Nephron progenitor cell (in vitro differentiated cells): ENCODE results near the gene ZNF225.
"Not testable (repeated sequence)": the region's sequence is repeated elsewhere in the genome, so short reads cannot be mapped to it uniquely, and the experiment has no call there.

Experiments used
- DNase-seq: peaks from one replicate; pipeline ENCODE4 v3.0.0; 2021
- H3K27ac Mint-ChIP-seq: 2 replicates; pipeline ENCODE4 v1.8.0; 2021; ENCODE audit warnings: mild to moderate bottlenecking, moderate library complexity, mixed read lengths
- H3K27me3 Mint-ChIP-seq: 2 replicates; pipeline ENCODE4 v1.8.0; 2021; ENCODE audit warnings: mild to moderate bottlenecking, low read depth, mixed read lengths; ENCODE audit not compliant: poor library complexity
- H3K36me3 Mint-ChIP-seq: 2 replicates; pipeline ENCODE4 v1.8.0; 2021; ENCODE audit warnings: low read depth, mixed read lengths
- H3K4me1 Mint-ChIP-seq: 2 replicates; pipeline ENCODE4 v1.8.0; 2021; ENCODE audit warnings: mixed read lengths
- H3K4me3 Mint-ChIP-seq: 2 replicates; pipeline ENCODE4 v1.8.0; 2021; ENCODE audit warnings: mild to moderate bottlenecking, moderate library complexity, mixed read lengths
- H3K9me3 Mint-ChIP-seq: 2 replicates; pipeline ENCODE4 v1.8.0; 2021; ENCODE audit warnings: mild to moderate bottlenecking, moderate library complexity, mixed read lengths
- TF ChIP-seq, protein P1 (sequence below): fragments of 200-600 bp; sonication (generic); IDR thresholded peaks from 2 replicates; pipeline ENCODE4 v1.5.0; 2021; ENCODE audit warnings: antibody characterized with exemption

Gene ZNF225

GRCh38 chr19:44111910-44112463, 1.2 kb upstream of the ZNF225 start:
- TF ChIP-seq, protein P1, sequence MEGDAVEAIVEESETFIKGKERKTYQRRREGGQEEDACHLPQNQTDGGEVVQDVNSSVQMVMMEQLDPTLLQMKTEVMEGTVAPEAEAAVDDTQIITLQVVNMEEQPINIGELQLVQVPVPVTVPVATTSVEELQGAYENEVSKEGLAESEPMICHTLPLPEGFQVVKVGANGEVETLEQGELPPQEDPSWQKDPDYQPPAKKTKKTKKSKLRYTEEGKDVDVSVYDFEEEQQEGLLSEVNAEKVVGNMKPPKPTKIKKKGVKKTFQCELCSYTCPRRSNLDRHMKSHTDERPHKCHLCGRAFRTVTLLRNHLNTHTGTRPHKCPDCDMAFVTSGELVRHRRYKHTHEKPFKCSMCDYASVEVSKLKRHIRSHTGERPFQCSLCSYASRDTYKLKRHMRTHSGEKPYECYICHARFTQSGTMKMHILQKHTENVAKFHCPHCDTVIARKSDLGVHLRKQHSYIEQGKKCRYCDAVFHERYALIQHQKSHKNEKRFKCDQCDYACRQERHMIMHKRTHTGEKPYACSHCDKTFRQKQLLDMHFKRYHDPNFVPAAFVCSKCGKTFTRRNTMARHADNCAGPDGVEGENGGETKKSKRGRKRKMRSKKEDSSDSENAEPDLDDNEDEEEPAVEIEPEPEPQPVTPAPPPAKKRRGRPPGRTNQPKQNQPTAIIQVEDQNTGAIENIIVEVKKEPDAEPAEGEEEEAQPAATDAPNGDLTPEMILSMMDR, result no peak
- Mint-ChIP-seq H3K36me3 (peaks cover 71% of the 10 kb centered on the region), H3K4me1 (peaks cover 29% of the 10 kb centered on the region), H3K27me3 (peaks cover 8% of the 10 kb centered on the region), H3K9me3 (peaks cover 57% of the 10 kb centered on the region), H3K4me3 (peak overlapping the region; percentile 99), H3K27ac (peak overlapping the region; percentile 49)
- DNase-seq, result peak; percentile 54

DNA sequence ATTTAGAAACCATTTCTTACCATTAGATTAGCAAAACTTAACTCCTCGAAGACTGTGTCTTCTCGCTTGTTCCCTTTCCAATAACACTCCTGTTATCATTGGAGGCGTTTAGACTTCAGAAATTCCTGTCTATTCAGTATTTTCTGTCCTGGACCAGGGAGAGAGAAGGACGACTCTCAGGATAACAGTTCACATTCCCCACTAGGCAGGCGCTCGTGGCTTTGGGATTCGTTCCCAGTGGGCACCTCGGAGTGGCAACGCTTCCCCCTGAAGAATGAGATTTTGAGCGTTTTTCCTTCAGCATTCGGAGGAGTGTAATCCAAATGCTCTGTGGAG, 429 bp upstream of the ZNF225 start:
- H3K9me3 Mint-ChIP-seq, result peaks cover 49% of the 10 kb centered on the region
- peak overlapping the region; percentile 94 for H3K27ac Mint-ChIP-seq
- peaks cover 8% of the 10 kb centered on the region for H3K27me3 Mint-ChIP-seq
- TF ChIP-seq, protein P1, result no peak
- H3K4me1 Mint-ChIP-seq, result peaks cover 29% of the 10 kb centered on the region
- H3K36me3 Mint-ChIP-seq, result peaks cover 69% of the 10 kb centered on the region
- no peak for DNase-seq
- peak overlapping the region; percentile 99 for H3K4me3 Mint-ChIP-seq

DNA sequence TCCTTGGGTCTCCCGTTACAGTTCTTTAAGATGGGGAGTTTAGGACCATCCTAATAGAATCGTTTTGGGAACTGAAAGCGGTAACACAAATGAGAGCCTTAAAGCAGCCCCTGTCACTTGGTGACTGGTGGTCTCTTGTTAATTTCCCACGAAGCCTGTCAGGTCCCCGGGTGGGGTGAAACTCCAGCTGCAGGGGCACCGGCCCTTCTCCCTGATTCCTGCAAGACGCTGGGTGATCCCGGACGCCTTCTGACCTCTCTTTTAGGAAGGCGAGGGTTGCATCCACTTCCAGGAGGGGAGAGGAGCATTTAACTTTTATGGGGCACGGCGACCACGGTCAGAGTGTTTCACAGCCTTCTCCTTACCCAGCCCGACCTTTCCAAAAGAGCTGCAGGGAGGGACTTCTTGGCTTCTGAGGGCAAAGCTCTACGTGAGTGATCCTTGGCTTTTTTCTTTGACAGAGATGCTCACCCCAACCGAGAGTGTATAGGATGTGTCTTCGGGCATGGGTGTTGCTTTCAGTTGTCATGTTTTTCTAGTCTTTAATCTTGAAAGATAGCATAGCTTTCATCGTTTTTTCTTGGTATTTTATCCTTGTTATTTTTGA, 688 bp downstream of the ZNF225 start:
- H3K36me3 Mint-ChIP-seq, result peaks cover 58% of the 10 kb centered on the region
- peaks cover 8% of the 10 kb centered on the region for H3K27me3 Mint-ChIP-seq
- peak overlapping the region; percentile 98 for H3K27ac Mint-ChIP-seq
- peaks cover 40% of the 10 kb centered on the region for H3K9me3 Mint-ChIP-seq
- peak overlapping the region; percentile 99 for H3K4me3 Mint-ChIP-seq
- DNase-seq, result peak; percentile 25
- peaks cover 29% of the 10 kb centered on the region for H3K4me1 Mint-ChIP-seq
- TF ChIP-seq, protein P1, result no peak

- H3K27me3 Mint-ChIP-seq, DNase-seq, H3K27ac Mint-ChIP-seq, H3K4me3 Mint-ChIP-seq, H3K4me1 Mint-ChIP-seq: not testable (repeated sequence)
- Mint-ChIP-seq H3K9me3 (peaks cover 60% of the 10 kb centered on the region), H3K36me3 (peaks cover 12% of the 10 kb centered on the region)
Observed at GRCh38 chr19:44121162-44121561, 8.0 kb downstream of the ZNF225 start.

- TF ChIP-seq, protein P1, result no peak
- DNase-seq, result no peak
- Mint-ChIP-seq H3K27me3 (peaks cover 3% of the 10 kb centered on the region), H3K27ac (no peak overlapping the region), H3K4me3 (no peak overlapping the region), H3K36me3 (no peaks in the 10 kb centered on the region), H3K9me3 (peaks cover 15% of the 10 kb centered on the region), H3K4me1 (no peaks in the 10 kb centered on the region)
Observed at GRCh38 chr19:44131955-44132354, 18.8 kb downstream of the ZNF225 start.

DNA sequence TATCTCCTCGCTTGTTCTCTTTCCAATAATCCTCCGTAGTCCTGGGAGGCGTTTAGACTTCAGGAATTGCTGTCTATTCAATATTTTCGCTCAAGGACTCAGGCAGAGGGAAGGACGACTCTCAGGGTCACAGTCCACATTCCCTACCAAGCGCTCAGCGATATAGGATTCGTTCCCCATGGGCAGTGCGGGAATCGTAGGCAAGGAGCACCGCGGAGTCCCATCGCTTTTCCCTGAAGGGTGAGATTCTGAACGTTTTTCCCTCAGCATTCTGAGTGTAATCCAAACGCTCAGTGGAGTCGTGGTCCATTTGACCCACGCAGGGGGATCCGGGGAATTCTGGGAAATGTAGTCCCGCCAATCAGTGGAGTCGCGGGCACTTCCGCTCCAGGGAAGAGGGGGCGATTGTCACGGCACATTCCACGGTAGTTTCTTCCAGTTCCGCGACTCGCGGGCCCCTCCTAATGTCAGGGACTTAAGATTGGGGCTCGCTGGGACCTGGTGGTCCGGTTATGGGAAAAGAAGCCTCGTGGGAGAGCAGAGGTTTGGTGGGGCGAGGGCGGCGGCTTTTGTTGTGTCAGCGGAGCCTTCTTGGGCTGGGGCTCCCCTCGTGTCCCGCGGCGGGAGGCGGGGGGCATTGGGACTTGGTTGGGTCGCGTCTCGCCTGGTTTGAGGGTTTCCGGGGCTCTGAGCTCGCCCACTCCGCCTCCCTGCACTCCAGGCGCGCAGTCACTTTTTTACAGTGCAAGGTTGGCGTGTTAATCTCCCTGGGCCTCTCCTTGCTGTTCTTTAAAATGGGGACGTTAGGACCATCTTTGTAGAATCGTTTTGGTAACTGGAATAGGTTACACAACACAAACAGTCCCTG, 28.2 kb downstream of the ZNF225 start, which contains the start of gene ZNF234:
Gene ZNF234 (plus strand): TSS at position 364 of the 868 bp plus-strand sequence. CDS start 3,079 bp downstream, outside the sequence.
- Mint-ChIP-seq H3K27me3 (peaks cover 2% of the 10 kb centered on the region), H3K4me3 (peak within 1 kb of the TSS; percentile 92), H3K4me1 (peaks cover 22% of the 10 kb centered on the region), H3K9me3 (peaks cover 27% of the 10 kb centered on the region), H3K36me3 (peaks cover 37% of the 10 kb centered on the region), H3K27ac (peak within 1 kb of the TSS; percentile 81)
- TF ChIP-seq, protein P1, result no peak
- peak; percentile 77 for DNase-seq
